ENCODE data around the gene ROCK2.

Gene ROCK2

DNA sequence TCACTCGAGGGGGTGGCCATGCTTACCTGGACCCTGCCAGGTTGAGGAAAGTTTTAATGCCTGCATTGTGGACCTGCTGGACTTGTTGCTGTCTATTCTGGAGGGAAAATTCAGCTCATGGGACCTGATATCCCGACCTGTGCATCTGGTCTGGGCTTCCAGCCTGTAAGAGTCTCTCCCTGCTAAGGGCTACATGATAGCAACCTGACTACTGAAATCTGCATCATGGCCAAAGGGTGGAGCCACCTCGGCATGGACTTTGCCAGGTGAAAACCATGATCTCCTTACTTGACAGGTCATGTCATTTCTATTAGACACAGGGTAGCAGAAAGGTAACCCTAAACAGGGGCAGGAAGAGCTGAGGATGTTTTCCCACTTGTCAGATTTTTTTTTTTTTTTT, 202.1 kb downstream of the ROCK2 start:
- DNase-seq, result no peak

DNA sequence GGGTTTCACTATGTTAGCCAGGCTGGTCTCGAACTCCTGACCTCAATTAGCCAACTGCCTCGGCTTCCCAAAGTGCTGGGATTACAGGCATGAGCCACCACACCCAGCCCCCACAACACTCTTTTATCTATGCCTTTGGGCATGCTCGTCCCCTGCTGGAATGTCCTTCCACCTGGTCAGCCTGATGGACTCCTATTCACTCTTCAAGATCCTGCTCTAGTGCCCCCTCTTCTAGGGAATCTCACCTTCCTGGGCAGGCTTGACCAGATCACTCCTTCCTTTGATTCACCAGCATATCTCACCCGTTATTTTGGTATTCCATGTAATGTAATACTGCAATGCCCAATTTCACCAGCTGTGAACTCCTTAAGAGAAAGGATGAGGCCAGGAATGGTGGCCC, 203.1 kb downstream of the ROCK2 start:
- DNase-seq, result no peak

- no peak for DNase-seq
These were observed 203.9 kb downstream of the ROCK2 start for GRCh38 chr2:11140492-11140891.

GRCh38 chr2:11134349-11134748, 210.1 kb downstream of the ROCK2 start:
- DNase-seq, result no peak

GRCh38 chr2:11133936-11134320, 210.5 kb downstream of the ROCK2 start:
- DNase-seq, result no peak

- DNase-seq, result no peak
These were observed 211.0 kb downstream of the ROCK2 start for GRCh38 chr2:11133238-11133935.

GRCh38 chr2:11132036-11132671, 212.3 kb downstream of the ROCK2 start:
- no peak for DNase-seq

DNA sequence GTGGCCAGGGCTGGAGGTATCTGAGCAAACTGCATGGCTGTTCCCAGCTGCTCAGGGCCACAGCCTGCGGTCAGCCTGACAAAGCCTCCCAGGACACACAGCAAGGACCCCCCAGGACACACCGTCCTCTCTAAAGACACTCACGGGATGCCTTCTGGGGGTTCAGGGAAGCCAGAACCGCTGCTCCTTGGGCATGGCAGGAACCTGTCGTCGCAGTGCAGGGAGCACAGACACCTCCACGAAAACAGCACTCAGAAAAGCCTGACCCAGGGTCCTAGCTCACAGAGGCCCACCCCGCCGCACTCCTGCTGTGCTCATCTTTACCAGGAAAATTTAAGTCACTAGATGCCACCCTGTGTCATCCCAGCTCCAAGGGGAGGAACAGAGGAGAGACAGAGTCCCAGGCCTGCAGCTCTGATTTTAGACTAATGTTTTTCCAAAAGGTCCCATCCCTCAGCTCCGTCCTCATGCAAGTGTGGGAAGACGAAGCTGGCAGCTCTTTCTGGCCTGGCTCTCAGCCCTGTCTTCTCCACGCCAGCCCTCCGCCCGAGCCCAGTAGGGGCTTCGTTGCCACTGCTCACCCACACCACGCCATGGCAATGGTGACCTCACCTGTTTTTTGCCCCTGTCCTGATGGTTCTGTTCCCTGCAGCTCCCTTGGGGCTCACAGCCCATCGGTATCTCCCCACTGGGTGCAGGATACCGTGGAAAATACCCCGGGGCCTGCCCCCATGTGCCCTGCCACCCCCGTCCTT, 213.1 kb downstream of the ROCK2 start:
- DNase-seq, result no peak
